Spleen (tissue), 11 donors: ENCODE data around the gene ADGRL3. TPM values are rescaled to one million over a fixed set of nuclear protein-coding genes. Genes with fewer than 3 reads are reported as not detected.

Source experiments
- DNase-seq: peaks from one replicate; pipeline ENCODE4 v3.0.0-alpha.2; 2020
- H3K27ac ChIP-seq, 8 donors: fragments of 200-600 bp; sonication (generic) in 7 of 8; 1 replicate in 4 of 8; 2 replicates in 4 of 8; pipeline versions ENCODE4 v1.5.0 to v1.8.0; 2016 to 2021; ENCODE audit warnings: inconsistent platforms in 4 of 8, mild to moderate bottlenecking in 4 of 8, moderate library complexity in 1 of 8
- H3K27me3 ChIP-seq, 7 donors: fragments of 200-600 bp; sonication (generic) in 6 of 7; replicated peaks in 1 of 7; 1 replicate in 4 of 7; 2 replicates in 3 of 7; pipeline versions ENCODE4 v1.5.0 to v1.8.0; 2016 to 2021; ENCODE audit warnings: inconsistent platforms in 3 of 7, mild to moderate bottlenecking in 1 of 7
- H3K36me3 ChIP-seq, 6 donors: fragments of 200-600 bp; sonication (generic) in 5 of 6; 1 replicate in 4 of 6; 2 replicates in 2 of 6; pipeline versions ENCODE4 v1.5.0 to v1.8.0; 2016 to 2021; ENCODE audit warnings: inconsistent platforms in 2 of 6
- H3K4me1 ChIP-seq, 6 donors: fragments of 200-600 bp; sonication (generic) in 5 of 6; 1 replicate in 3 of 6; 2 replicates in 3 of 6; pipeline versions ENCODE4 v1.5.0 to v1.8.0; 2016 to 2021; ENCODE audit warnings: inconsistent platforms in 3 of 6
- H3K4me3 ChIP-seq, 8 donors: fragments of 200-600 bp; sonication (generic) in 7 of 8; 1 replicate in 4 of 8; 2 replicates in 4 of 8; pipeline versions ENCODE4 v1.5.0 to v1.8.0; 2016 to 2021; ENCODE audit warnings: inconsistent platforms in 4 of 8, mild to moderate bottlenecking in 4 of 8, moderate library complexity in 2 of 8
- H3K9me3 ChIP-seq, 8 donors: fragments of 200-600 bp; sonication (generic) in 7 of 8; 1 replicate in 4 of 8; 2 replicates in 4 of 8; pipeline versions ENCODE4 v1.5.0 to v1.8.0; 2016 to 2021; ENCODE audit warnings: inconsistent platforms in 4 of 8
- POLR2A ChIP-seq, 3 donors: fragments of 450-650 bp; IDR thresholded peaks; one replicate each; pipeline ENCODE4 v1.5.1; 2017; ENCODE audit warnings: antibody characterized with exemption in 3 of 3, mild to moderate bottlenecking in 1 of 3
- POLR2AphosphoS5 ChIP-seq, 3 donors: sonication (generic); formaldehyde crosslinking; IDR thresholded peaks; one replicate each; pipeline ENCODE4 v1.5.1; 2017; ENCODE audit warnings: antibody characterized with exemption in 3 of 3
- WGBS, 5 donors: extraction: QIAGEN DNeasy Blood & Tissue Kit in 3 of 5; methylation state at CpG; one replicate each; pipeline versions ENCODE4 v1.1.5 to v1.1.7; 2013 to 2018; 5-methylcytosine and 5-hydroxymethylcytosine counted together
- intact Hi-C: fragments of 100-400 bp; cut with DNase I; formaldehyde crosslinking; loops from one replicate; pipeline ENCODE4 v1.15.0; 2023; ENCODE audit warnings: low total_unique reads
- polyA plus RNA-seq, 3 donors: library from polyadenylated mRNA; stranded (reverse); fragments of 200-250 nt; gene quantifications; one replicate each; pipeline ENCODE4 v1.2.1, GENCODE V29; 2013
- total RNA-seq, 7 donors: library from RNA; depleted of rRNA in 3 of 7; stranded (reverse); fragments of >200 nt in 3 of 7; fragmentation: NEBNext Ultra II Directional in 4 of 7; extraction: Animal tissue kit (Norgen Biotek cat#: 25700) in 4 of 7; gene quantifications; one replicate each; pipeline versions ENCODE4 v1.1.0 to v1.2.1, GENCODE V29; 2016 to 2021
- TF ChIP-seq, protein P1 (sequence below), 11 experiments: fragments of 200-600 bp in 7 of 11; fragments of 450-650 bp in 4 of 11; sonication (generic) in 4 of 11; IDR thresholded peaks in 8 of 11; conservative IDR thresholded peaks in 3 of 11; 1 replicate in 7 of 11; 2 replicates in 4 of 11; pipeline versions ENCODE4 v1.4.0 to v1.8.0; 2016 to 2021; ENCODE audit warnings: antibody characterized with exemption in 11 of 11, inconsistent platforms in 4 of 11, mild to moderate bottlenecking in 1 of 11
- donor health status: healthy with polysubstance abuse.
- donor health status: DM: no; HTN: no; CAD: no; lungs with moderate emphysema.
- donor health status: DM: no; HTN: no; CAD: no.
- donor health status: Bipolar disorder and iron deficiency.
- donor health status: healthy.
- donor health status: DM: no; HTN: no; CAD: no.
- donor health status: DM: yes; HTN: yes; CAD: no.

ADGRL3 gene
- total and polyA plus RNA-seq, 10 donors = 0.09 to 0.92 (median 0.46) TPM; not detected in 1

DNA sequence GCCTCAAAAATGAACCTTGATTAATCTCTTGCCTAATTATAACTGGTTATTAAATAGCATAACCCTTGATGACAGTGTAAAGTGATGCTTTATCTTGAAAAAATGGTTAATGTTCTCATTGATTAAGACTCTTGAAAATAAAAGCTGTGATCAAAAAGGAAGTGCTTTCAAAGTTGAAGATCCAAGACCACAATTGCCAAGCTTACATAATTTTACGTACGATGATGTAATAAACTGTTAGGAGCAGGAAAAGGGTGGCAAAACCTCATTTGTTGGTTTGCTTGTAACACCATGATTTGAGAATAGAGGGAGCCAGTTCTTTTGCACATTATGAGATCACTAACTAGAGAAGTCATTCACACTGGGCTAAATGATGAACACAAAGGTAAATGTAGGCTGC is 322.2 kb downstream of the ADGRL3 start:
- Histone ChIP-seq H3K4me3 (no peak overlapping the region), H3K27ac (no peak overlapping the region), H3K9me3 (peaks cover 0 to 8% (median 0%) of the 10 kb centered on the region in 8 donors), H3K36me3 (no peaks in the 10 kb centered on the region), H3K4me1 (no peaks in the 10 kb centered on the region), H3K27me3 (peaks cover 0 to 2% (median 0%) of the 10 kb centered on the region in 7 donors)
- DNase-seq = no peak
- WGBS, 5 donors = 59 to 89% (median 69%) methylated on average over 2 of the region's 2 CpGs
- intact Hi-C loops = no loop called here
- TF ChIP-seq POLR2A (IDR thresholded peaks at IDR 0.05) (no peak), POLR2AphosphoS5 (IDR thresholded peaks at IDR 0.05) (no peak)
- TF ChIP-seq, protein P1, sequence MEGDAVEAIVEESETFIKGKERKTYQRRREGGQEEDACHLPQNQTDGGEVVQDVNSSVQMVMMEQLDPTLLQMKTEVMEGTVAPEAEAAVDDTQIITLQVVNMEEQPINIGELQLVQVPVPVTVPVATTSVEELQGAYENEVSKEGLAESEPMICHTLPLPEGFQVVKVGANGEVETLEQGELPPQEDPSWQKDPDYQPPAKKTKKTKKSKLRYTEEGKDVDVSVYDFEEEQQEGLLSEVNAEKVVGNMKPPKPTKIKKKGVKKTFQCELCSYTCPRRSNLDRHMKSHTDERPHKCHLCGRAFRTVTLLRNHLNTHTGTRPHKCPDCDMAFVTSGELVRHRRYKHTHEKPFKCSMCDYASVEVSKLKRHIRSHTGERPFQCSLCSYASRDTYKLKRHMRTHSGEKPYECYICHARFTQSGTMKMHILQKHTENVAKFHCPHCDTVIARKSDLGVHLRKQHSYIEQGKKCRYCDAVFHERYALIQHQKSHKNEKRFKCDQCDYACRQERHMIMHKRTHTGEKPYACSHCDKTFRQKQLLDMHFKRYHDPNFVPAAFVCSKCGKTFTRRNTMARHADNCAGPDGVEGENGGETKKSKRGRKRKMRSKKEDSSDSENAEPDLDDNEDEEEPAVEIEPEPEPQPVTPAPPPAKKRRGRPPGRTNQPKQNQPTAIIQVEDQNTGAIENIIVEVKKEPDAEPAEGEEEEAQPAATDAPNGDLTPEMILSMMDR (IDR thresholded peaks at IDR 0.05 in 8 of 11, conservative IDR thresholded peaks at IDR 0.05 in 3 of 11) = no peak

DNA sequence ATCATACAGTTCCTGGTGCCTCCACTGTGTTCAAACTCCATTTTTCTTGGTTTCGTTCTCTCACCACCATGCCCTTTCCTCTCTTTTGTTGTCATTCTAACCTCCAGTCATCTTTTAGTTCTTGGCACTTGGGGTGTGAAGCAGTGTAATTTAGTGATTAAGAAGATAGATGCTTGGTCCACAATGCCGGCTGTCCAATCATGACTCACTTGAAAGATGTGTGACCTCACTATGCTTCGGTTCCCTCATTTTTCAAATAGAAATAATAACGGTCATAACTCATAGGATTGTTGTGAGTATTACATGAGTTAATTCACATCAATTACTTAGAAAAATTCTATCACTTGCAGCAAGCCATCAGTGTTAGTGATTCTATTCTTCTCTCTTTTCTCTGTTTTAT is 327.8 kb downstream of the ADGRL3 start:
- 83 to 93% (median 91%) methylated on average over 4 of the region's 4 CpGs for WGBS, 5 donors
- no peak for DNase-seq
- intact Hi-C loops = no loop called here
- Histone ChIP-seq H3K4me3 (no peak overlapping the region), H3K36me3 (no peaks in the 10 kb centered on the region), H3K27me3 (no peaks in the 10 kb centered on the region), H3K4me1 (no peaks in the 10 kb centered on the region), H3K9me3 (peaks cover 0 to 12% (median 0%) of the 10 kb centered on the region in 8 donors), H3K27ac (no peak overlapping the region)
- TF ChIP-seq, protein P1 (IDR thresholded peaks at IDR 0.05 in 8 of 11, conservative IDR thresholded peaks at IDR 0.05 in 3 of 11) = no peak
- TF ChIP-seq POLR2AphosphoS5 (IDR thresholded peaks at IDR 0.05) (no peak), POLR2A (IDR thresholded peaks at IDR 0.05) (no peak)

DNA sequence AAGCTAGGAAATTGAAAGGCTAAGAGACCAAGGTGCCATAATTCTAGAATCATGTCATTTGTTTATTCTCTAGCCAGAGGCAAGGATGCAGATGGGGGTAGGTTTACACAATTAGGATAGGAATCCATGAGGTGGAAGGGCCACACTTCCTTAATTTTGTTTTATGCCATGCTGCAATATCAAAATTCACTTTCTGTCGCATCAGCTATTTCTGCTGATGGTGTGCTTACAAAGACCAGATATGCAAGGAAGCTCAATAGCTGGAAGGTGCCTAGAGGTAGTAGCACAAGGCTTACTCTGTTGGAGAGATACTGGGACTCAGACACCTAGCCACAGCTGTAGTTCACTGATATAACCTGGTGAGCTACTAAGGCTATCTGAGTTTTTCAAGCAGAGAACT is 328.5 kb downstream of the ADGRL3 start:
- TF ChIP-seq, protein P1 (IDR thresholded peaks at IDR 0.05 in 8 of 11, conservative IDR thresholded peaks at IDR 0.05 in 3 of 11) = no peak
- Histone ChIP-seq H3K9me3 (peaks cover 0 to 10% (median 0%) of the 10 kb centered on the region in 8 donors), H3K4me3 (no peak overlapping the region), H3K4me1 (no peaks in the 10 kb centered on the region), H3K36me3 (no peaks in the 10 kb centered on the region), H3K27me3 (no peaks in the 10 kb centered on the region), H3K27ac (no peak overlapping the region)
- intact Hi-C loops = no loop called here
- 86 to 98% (median 93%) methylated on average over 1 of the region's 1 CpG for WGBS, 5 donors
- no peak for DNase-seq

DNA sequence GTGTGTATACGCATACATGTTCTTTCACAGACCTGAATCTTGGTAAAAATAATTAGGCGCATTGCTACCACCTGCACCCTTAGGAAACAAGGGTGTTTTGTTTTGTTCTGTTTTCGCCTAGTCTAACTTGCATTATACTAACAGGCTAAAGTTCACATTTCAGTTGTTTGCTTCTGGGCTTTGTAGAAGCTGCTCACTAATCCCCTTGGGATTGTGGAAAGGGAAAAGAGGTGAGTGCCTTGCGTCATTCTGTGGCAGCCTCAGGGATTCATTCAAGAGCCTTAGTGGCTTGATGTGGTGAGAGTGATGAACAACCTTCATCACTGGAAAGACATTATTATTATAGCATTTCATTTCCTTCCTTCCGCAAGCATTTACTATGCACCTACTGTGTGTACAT is 331.1 kb downstream of the ADGRL3 start:
- TF ChIP-seq POLR2AphosphoS5 (IDR thresholded peaks at IDR 0.05) (no peak), POLR2A (IDR thresholded peaks at IDR 0.05) (no peak)
- TF ChIP-seq, protein P1 (IDR thresholded peaks at IDR 0.05 in 8 of 11, conservative IDR thresholded peaks at IDR 0.05 in 3 of 11) = no peak
- WGBS, 5 donors = 87 to 94% (median 88%) methylated on average over 5 of the region's 5 CpGs
- intact Hi-C loops = no loop called here
- Histone ChIP-seq H3K4me1 (no peaks in the 10 kb centered on the region), H3K36me3 (no peaks in the 10 kb centered on the region), H3K27ac (no peak overlapping the region), H3K4me3 (no peak overlapping the region), H3K27me3 (no peaks in the 10 kb centered on the region), H3K9me3 (peaks cover 0 to 17% (median 3%) of the 10 kb centered on the region in 8 donors)
- DNase-seq = no peak
